H1 (cell line): Measurements from ENCODE around the gene EFCAB6. TPM values are rescaled to one million over a fixed set of nuclear protein-coding genes. Genes with fewer than 3 reads are reported as not detected.

Source experiments
- CTCF ChIA-PET: fragments of 300-600 bp; sonication (Branson Sonifier 250); formaldehyde crosslinking; loops from one replicate; lab custom pipeline; 2021; ENCODE audit not compliant: partially characterized antibody; lab: Charles Lee
- POLR2A ChIA-PET: fragments of 300-600 bp; sonication (Branson Sonifier 250); formaldehyde crosslinking; loops from one replicate; lab custom pipeline; 2021; ENCODE audit warnings: inconsistent platforms; ENCODE audit not compliant: partially characterized antibody; lab: Charles Lee
- DNase-seq, 2 experiments: peaks; one replicate each; pipeline versions ENCODE4 v3.0.0 to v3.0.0-alpha.2; 2010 to 2022; ENCODE audit warnings: low spot score in 2 of 2, low read depth in 1 of 2, mixed read lengths in 1 of 2
- FAIRE-seq: peaks from 2 replicates; lab custom pipeline; 2011; peaks lifted over from hg19 to GRCh38; lab: Jason Lieb, UNC
- H2AFZ ChIP-seq: 2 replicates; pipeline ENCODE4 v1.8.1; 2012; ENCODE audit warnings: low read length, inconsistent platforms
- H2AK5ac ChIP-seq: 2 replicates; pipeline ENCODE4 v1.6.1; 2013; ENCODE audit warnings: low read depth, low read length
- H2BK120ac ChIP-seq: replicated peaks from 2 replicates; pipeline ENCODE3; 2013; ENCODE audit warnings: low read depth, low read length, inconsistent platforms
- H2BK12ac ChIP-seq: 2 replicates; pipeline ENCODE4 v1.6.1; 2013; ENCODE audit warnings: low read depth, low read length
- H2BK15ac ChIP-seq: 2 replicates; pipeline ENCODE4 v1.6.1; 2013; ENCODE audit warnings: low read length
- H2BK20ac ChIP-seq: 2 replicates; pipeline ENCODE4 v1.6.1; 2013; ENCODE audit warnings: low read length
- H2BK5ac ChIP-seq: 2 replicates; pipeline ENCODE4 v1.6.1; 2013; ENCODE audit warnings: low read depth, low read length
- H3K14ac ChIP-seq: 2 replicates; pipeline ENCODE4 v1.6.1; 2013; ENCODE audit warnings: inconsistent platforms; ENCODE audit not compliant: insufficient read length
- H3K18ac ChIP-seq: 2 replicates; pipeline ENCODE4 v1.6.1; 2013; ENCODE audit warnings: low read length; ENCODE audit errors: extremely low read depth
- H3K23ac ChIP-seq: 2 replicates; pipeline ENCODE4 v1.6.1; 2013; ENCODE audit warnings: inconsistent platforms; ENCODE audit not compliant: insufficient read length
- H3K23me2 ChIP-seq: 2 replicates; pipeline ENCODE4 v1.6.1; 2013; ENCODE audit warnings: low read depth, low read length
- H3K27ac ChIP-seq: 2 replicates; pipeline ENCODE4 v1.6.1; 2011; ENCODE audit warnings: low read depth, low read length, inconsistent platforms
- H3K27me3 ChIP-seq, 4 experiments: replicated peaks in 1 of 4; 1 replicate in 1 of 4; 2 replicates in 3 of 4; pipeline versions ENCODE4 v1.6.1 to v1.8.1; 2011 to 2013; ENCODE audit warnings: low read length in 3 of 4, mild to moderate bottlenecking in 3 of 4, inconsistent platforms in 2 of 4, mixed read lengths in 2 of 4, moderate library complexity in 1 of 4; ENCODE audit not compliant: control insufficient read depth in 3 of 4, insufficient read depth in 3 of 4; ENCODE audit errors: extremely low read depth in 1 of 4
- H3K36me3 ChIP-seq, 4 experiments: 2 replicates each; pipeline versions ENCODE4 v1.6.1 to v1.8.1; 2011 to 2013; ENCODE audit warnings: mild to moderate bottlenecking in 4 of 4, low read length in 3 of 4, moderate library complexity in 2 of 4, control low read depth in 1 of 4, inconsistent platforms in 1 of 4; ENCODE audit not compliant: insufficient read depth in 4 of 4, control insufficient read depth in 2 of 4
- H3K4ac ChIP-seq: replicated peaks from 2 replicates; pipeline ENCODE3; 2013; ENCODE audit warnings: low read length, low read depth, mixed read lengths, inconsistent platforms; ENCODE audit not compliant: insufficient read length
- H3K4me1 ChIP-seq, 4 experiments: replicated peaks in 1 of 4; 1 replicate in 1 of 4; 2 replicates in 3 of 4; pipeline versions ENCODE4 v1.6.1 to v1.8.1; 2011 to 2013; ENCODE audit warnings: low read length in 3 of 4, inconsistent platforms in 2 of 4, mixed read lengths in 1 of 4; ENCODE audit not compliant: insufficient read depth in 4 of 4, control insufficient read depth in 3 of 4
- H3K4me2 ChIP-seq, 2 experiments: 2 replicates each; pipeline versions ENCODE4 v1.6.1 to v1.8.1; 2011 to 2013; ENCODE audit warnings: low read depth in 2 of 2, low read length in 2 of 2, control low read depth in 1 of 2, inconsistent platforms in 1 of 2, mild to moderate bottlenecking in 1 of 2; ENCODE audit not compliant: insufficient read depth in 1 of 2
- H3K4me3 ChIP-seq, 4 experiments: fragments of 200-600, 300-600 bp in 1 of 4; sonication (generic), shearing (Covaris generic), sonication (Bioruptor Twin) in 1 of 4; 2 replicates each; pipeline versions ENCODE4 v1.5.1 to v1.8.1; 2011 to 2016; ENCODE audit warnings: low read length in 4 of 4, low read depth in 3 of 4, control low read depth in 2 of 4, inconsistent platforms in 2 of 4, mild to moderate bottlenecking in 2 of 4, mixed read lengths in 1 of 4, moderate library complexity in 1 of 4; ENCODE audit not compliant: insufficient read depth in 2 of 4; ENCODE audit errors: extremely low read depth in 1 of 4
- H3K56ac ChIP-seq: replicated peaks from 2 replicates; pipeline ENCODE3; 2013; ENCODE audit warnings: low read depth, mild to moderate bottlenecking, mixed read lengths, low read length, inconsistent platforms; ENCODE audit not compliant: insufficient read length
- H3K79me1 ChIP-seq: 2 replicates; pipeline ENCODE4 v1.6.1; 2013; ENCODE audit warnings: low read depth, low read length, control low read depth
- H3K79me2 ChIP-seq, 2 experiments: 2 replicates each; pipeline versions ENCODE4 v1.6.1 to v1.8.1; 2012 to 2013; ENCODE audit warnings: low read length in 2 of 2, mild to moderate bottlenecking in 2 of 2, inconsistent platforms in 1 of 2; ENCODE audit not compliant: insufficient read depth in 2 of 2, control insufficient read depth in 1 of 2
- H3K9ac ChIP-seq, 4 experiments: replicated peaks in 1 of 4; 1 replicate in 1 of 4; 2 replicates in 3 of 4; pipeline versions ENCODE4 v1.6.1 to v1.8.1; 2011 to 2013; ENCODE audit warnings: low read depth in 3 of 4, low read length in 3 of 4, control low read depth in 2 of 4, mild to moderate bottlenecking in 2 of 4, moderate library complexity in 2 of 4, inconsistent platforms in 1 of 4; ENCODE audit errors: extremely low read depth in 1 of 4
- H3K9me3 ChIP-seq, 2 experiments: 2 replicates each; pipeline versions ENCODE4 v1.6.1 to v1.8.1; 2012 to 2013; ENCODE audit warnings: mild to moderate bottlenecking in 2 of 2, moderate library complexity in 2 of 2, control low read depth in 1 of 2, inconsistent platforms in 1 of 2, low read depth in 1 of 2, low read length in 1 of 2, mixed read lengths in 1 of 2; ENCODE audit not compliant: insufficient read depth in 2 of 2
- H4K20me1 ChIP-seq, 2 experiments: replicated peaks in 1 of 2; 2 replicates each; pipeline versions ENCODE3 to v1.8.1; 2011 to 2013; ENCODE audit warnings: inconsistent platforms in 2 of 2, low read length in 2 of 2, mild to moderate bottlenecking in 1 of 2; ENCODE audit not compliant: insufficient read depth in 2 of 2, control insufficient read depth in 1 of 2
- H4K5ac ChIP-seq: 2 replicates; pipeline ENCODE4 v1.6.1; 2013; ENCODE audit warnings: low read length, low read depth, mixed read lengths, inconsistent platforms; ENCODE audit not compliant: insufficient read length
- H4K8ac ChIP-seq: 2 replicates; pipeline ENCODE4 v1.8.0; 2013; ENCODE audit warnings: mild to moderate bottlenecking, moderate library complexity, low read length, inconsistent platforms; ENCODE audit not compliant: insufficient read depth; ENCODE audit errors: extremely low read depth
- H4K91ac ChIP-seq: replicated peaks from 2 replicates; pipeline ENCODE3; 2013; ENCODE audit warnings: low read length, mixed read lengths, inconsistent platforms; ENCODE audit not compliant: insufficient read length
- BCL11A ChIP-seq, 2 experiments: IDR thresholded peaks; one replicate each; pipeline ENCODE4 v1.6.1; 2011; ENCODE audit warnings: low read depth in 2 of 2, low read length in 2 of 2, mild to moderate bottlenecking in 2 of 2
- SP1 ChIP-seq: IDR thresholded peaks from 2 replicates; pipeline ENCODE4 v1.6.1; 2011; ENCODE audit warnings: low read depth, low read length
- WGBS, 2 experiments: shearing (Covaris generic) in 1 of 2; methylation state at CpG; one replicate each; pipeline versions ENCODE4 v1.1.6 to v1.1.7; 2013 to 2015; ENCODE audit warnings: low lambda C conversion rate in 2 of 2, mixed read lengths in 2 of 2, inconsistent platforms in 1 of 2, low coverage in 1 of 2, missing lambda C conversion rate in 1 of 2; ENCODE audit not compliant: insufficient replicate concordance in 2 of 2, insufficient coverage in 1 of 2, insufficient read length in 1 of 2; ENCODE audit errors: extremely low coverage in 1 of 2, missing lambda C conversion rate in 1 of 2; 5-methylcytosine and 5-hydroxymethylcytosine counted together
- polyA plus RNA-seq, 7 experiments: library from polyadenylated mRNA; depleted of rRNA in 3 of 7; stranded (reverse) in 5 of 7; unstranded in 2 of 7; fragments of >200 nt in 5 of 7; fragments of 200-250 nt in 2 of 7; gene quantifications; 1 replicate in 5 of 7; 2 replicates in 1 of 7; 4 replicates in 1 of 7; pipeline versions ENCODE4 v1.2.1 to v1.2.3, GENCODE V29; 2011 to 2013; ENCODE audit warnings: missing spikeins in 2 of 7, mixed read lengths in 2 of 7
- total RNA-seq: library from RNA; stranded (reverse); fragmentation: NEBNext Ultra II Directional; extraction: Animal tissue kit (Norgen Biotek cat#: 25700); gene quantifications from 2 replicates; pipeline ENCODE4 v1.2.1, GENCODE V29; 2021

EFCAB6 gene
- total and polyA plus RNA-seq, 2 of the 8 experiments (the other 6 are each of a cell fraction or from before 2014, with no cell fraction given): 0.32 to 1.7 TPM

GRCh38 chr22:43853328-43853931 is 41.3 kb upstream of the EFCAB6 start:
- no peak overlapping the region for H3K4me3 ChIP-seq
- H4K91ac ChIP-seq: no peak overlapping the region
- H3K9me3 ChIP-seq: peaks cover 0 to 8% of the 10 kb centered on the region in 2 experiments; a peak in 1 of 4 replicates
- no peak overlapping the region for H3K27ac ChIP-seq
- H3K9ac ChIP-seq: no peak overlapping the region
- H3K56ac ChIP-seq: no peak overlapping the region
- 89% methylated on average over 10 of the region's 10 CpGs; no CpG with 5 or more reads in 1 of the 2 experiments for WGBS, 2 experiments
- H2AK5ac ChIP-seq: no peak overlapping the region; the same call in 1 of the 2 replicates
- ChIA-PET POLR2A (interaction anchor here (1.0 to 2.0 kb wide), 6 partner anchors 8 to 30 kb away, joined by 3 to 7 read pairs (median 4); partner anchors contain the start of gene SULT4A1), CTCF (interaction anchor here (0.6 to 3.7 kb wide), 9 partner anchors 9 to 674 kb away, joined by 3 to 24 read pairs (median 5); no protein-coding TSS in a partner anchor)
- no peak overlapping the region for H2BK120ac ChIP-seq
- peaks cover 38% of the 10 kb centered on the region for H3K79me1 ChIP-seq
- H3K27me3 ChIP-seq: no peaks in the 10 kb centered on the region
- H3K4me2 ChIP-seq: no peak overlapping the region
- peaks cover 7 to 11% of the 10 kb centered on the region in 2 experiments for H4K20me1 ChIP-seq
- no peak overlapping the region; the same call in 1 of the 2 replicates for H2BK15ac ChIP-seq
- peak overlapping the region; percentile 97; the same call in 1 of the 2 replicates for H2BK12ac ChIP-seq
- no peak overlapping the region; the same call in 1 of the 2 replicates for H3K18ac ChIP-seq
- H4K8ac ChIP-seq: no peak overlapping the region
- H2BK5ac ChIP-seq: no peak overlapping the region; the same call in 1 of the 2 replicates
- H3K23ac ChIP-seq: no peak overlapping the region
- no peak overlapping the region for H2AFZ ChIP-seq
- DNase-seq (no peak), FAIRE-seq (no peak)
- no peak overlapping the region for H3K14ac ChIP-seq
- TF ChIP-seq SP1 (no peak), BCL11A (IDR thresholded peaks at IDR 0.05; ENCODE audit: low read depth in 2 of 2, low read length in 2 of 2) (no peak)
- H2BK20ac ChIP-seq: no peak overlapping the region
- H3K4me1 ChIP-seq: peaks cover 0 to 10% (median under 1%) of the 10 kb centered on the region in 4 experiments; a peak in 6 of 7 replicates
- peaks cover 0 to 71% of the 10 kb centered on the region in 2 experiments; a peak in 2 of 4 replicates for H3K79me2 ChIP-seq
- H3K23me2 ChIP-seq: peaks cover 4% of the 10 kb centered on the region; the same call in 1 of the 2 replicates
- H3K4ac ChIP-seq: no peak overlapping the region
- no peak overlapping the region for H4K5ac ChIP-seq
- no peaks in the 10 kb centered on the region; a peak in 1 of 8 replicates for H3K36me3 ChIP-seq
